Brain pericyte (primary cell): ENCODE measurements around the gene ATP6V0C.

Source experiments
- DNase-seq: peaks from one replicate; pipeline ENCODE4 v3.0.0-alpha.2; 2012; ENCODE audit warnings: low read depth, low spot score

Gene ATP6V0C

GRCh38 chr16:2508722-2509400 lies 4.9 kb upstream of the ATP6V0C start:
- DNase-seq = no peak

- no peak for DNase-seq
Observed at GRCh38 chr16:2511128-2511800, 2.5 kb upstream of the ATP6V0C start.

- no peak for DNase-seq
Observed at GRCh38 chr16:2511996-2512734, 1.6 kb upstream of the ATP6V0C start.

DNA sequence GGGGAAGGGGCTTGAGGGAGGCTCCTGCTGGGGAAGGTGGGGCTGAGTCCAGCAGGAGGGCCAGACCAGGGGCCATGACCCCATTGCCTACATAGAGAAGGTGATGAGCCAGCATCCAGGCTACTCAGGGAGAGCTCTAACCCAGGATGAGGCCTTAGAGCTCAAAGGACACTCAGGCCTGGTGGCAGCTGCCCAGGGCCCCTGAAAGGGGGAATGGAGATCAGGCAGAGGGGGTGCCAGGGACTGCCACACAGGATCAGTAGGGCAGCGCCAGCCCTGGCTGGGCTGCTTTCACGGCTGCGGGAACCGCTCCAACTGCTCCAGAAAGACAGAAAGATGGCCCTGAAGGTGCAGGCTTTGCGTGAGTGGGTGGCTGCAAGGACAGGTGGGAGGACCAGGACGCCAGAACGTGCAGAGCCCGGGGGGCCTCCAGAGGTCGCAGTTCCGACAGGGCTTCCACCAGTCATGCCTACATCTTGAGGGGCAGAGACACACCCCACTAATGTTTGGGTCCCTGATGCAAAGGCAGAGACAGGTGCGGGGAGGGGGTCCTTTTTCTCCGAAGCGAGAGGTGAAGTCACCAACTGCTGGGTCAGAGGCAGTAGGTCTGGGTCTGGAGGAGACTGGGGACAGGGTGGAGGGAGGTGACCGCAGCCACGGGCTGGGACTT lies 882 bp upstream of the ATP6V0C start:
- no peak for DNase-seq

GRCh38 chr16:2514333-2515179 lies 804 bp downstream of the ATP6V0C start:
- DNase-seq = no peak

- DNase-seq = no peak
Observed at GRCh38 chr16:2515180-2515851, 1.6 kb downstream of the ATP6V0C start.

GRCh38 chr16:2516391-2517240 lies 2.9 kb downstream of the ATP6V0C start:
- no peak for DNase-seq

- no peak for DNase-seq
Observed at GRCh38 chr16:2517954-2518605, 4.3 kb downstream of the ATP6V0C start.

DNA sequence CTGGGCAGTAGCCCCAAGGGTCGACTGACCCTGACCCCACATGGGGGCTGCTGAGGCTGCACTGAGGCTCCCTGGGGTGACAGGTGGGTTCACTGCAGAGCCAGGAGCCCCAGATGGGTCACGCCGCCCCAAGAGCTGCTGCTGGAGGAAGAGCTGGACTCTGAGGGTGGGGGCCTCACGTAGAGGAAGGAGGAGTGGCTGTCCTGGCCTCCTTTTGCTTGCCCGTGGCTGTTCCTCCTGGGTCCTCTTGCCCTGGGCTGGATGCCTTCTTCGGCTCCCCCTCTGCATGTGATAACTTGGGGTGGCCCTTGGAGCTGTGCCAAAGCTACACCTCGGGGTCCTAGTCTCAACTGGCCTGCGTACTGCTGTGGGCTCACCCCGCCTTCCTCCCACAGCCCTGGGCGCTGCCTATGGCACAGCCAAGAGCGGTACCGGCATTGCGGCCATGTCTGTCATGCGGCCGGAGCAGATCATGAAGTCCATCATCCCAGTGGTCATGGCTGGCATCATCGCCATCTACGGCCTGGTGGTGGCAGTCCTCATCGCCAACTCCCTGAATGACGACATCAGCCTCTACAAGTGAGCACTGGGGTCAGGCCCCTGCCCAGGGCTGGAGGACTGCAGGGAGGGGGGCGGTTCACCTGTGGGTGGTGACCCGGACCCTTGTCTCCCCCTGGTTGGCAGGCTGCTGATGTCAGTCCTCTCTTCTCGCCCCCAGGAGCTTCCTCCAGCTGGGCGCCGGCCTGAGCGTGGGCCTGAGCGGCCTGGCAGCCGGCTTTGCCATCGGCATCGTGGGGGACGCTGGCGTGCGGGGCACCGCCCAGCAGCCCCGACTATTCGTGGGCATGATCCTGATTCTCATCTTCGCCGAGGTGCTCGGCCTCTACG lies 5.3 kb downstream of the ATP6V0C start:
- DNase-seq = no peak

GRCh38 chr16:2519711-2520080 lies 5.9 kb downstream of the ATP6V0C start:
- no peak for DNase-seq

DNA sequence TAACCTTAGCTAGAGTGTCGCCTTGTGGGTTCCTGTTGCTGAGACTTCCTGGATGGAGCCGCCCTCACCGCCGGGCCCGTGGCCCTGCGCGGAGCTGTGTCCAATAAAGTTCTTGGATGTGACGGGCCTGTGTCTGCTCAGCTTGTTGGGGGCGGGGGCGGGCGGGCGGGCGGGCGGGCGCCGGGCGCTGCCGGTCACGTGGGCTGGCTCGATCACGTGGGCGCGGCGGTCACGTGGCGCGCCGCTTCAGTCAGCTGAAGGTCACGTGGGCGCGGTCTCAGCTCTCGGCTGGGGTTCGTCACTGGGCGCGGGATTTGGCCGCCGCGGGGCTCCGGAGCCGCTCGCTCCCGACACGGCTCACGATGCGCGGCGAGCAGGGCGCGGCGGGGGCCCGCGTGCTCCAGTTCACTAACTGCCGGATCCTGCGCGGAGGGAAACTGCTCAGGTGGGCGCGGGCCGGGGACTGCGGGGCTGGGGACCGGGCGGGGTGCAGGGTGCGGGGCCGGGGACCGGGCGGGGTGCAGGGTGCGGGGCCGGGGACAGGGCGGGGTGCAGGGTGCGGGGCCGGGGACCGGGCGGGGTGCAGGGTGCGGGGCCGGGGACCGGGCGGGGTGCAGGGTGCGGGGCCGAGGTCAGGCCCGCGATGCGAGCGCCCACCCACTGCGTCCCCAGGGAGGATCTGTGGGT lies 6.5 kb downstream of the ATP6V0C start, which contains the start of gene AMDHD2:
Gene AMDHD2, plus strand, starts transcription at position 275 of the 687 bp plus-strand sequence. Its CDS starts 88 bp downstream, at position 363.
- no peak for DNase-seq

DNA sequence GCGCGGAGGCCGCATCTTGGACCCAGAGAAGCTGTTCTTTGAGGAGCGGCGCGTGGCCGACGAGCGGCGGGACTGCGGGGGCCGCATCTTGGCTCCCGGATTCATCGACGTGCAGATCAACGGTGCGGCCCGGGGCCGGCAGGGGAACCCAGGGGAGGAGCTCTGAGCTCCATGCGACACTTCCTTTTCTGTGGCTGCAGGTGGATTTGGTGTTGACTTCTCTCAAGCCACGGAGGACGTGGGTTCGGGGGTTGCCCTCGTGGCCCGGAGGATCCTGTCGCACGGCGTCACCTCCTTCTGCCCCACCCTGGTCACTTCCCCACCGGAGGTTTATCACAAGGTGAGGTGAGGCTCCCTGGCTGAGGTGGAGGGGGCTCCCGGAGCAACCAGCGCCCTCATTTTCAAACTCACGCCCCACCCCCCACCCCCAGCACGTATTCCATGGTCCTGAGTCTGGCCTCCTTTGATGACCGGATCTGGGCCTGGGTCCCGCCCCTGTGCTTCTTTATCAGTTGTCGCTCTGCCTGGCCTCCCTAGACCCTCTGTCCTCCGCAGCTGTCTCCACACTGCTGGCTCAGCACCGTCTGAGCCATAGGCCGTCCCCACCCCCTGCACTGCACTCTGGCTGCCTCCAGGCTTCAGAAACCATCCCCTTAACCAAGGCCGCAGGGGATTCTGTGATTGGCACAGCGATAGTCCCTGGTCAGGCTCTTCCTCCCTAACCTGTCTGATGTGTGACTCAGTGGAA lies 7.2 kb downstream of the ATP6V0C start:
- DNase-seq = no peak

- DNase-seq = no peak
Observed at GRCh38 chr16:2523801-2524231, 10.1 kb downstream of the ATP6V0C start.

DNA sequence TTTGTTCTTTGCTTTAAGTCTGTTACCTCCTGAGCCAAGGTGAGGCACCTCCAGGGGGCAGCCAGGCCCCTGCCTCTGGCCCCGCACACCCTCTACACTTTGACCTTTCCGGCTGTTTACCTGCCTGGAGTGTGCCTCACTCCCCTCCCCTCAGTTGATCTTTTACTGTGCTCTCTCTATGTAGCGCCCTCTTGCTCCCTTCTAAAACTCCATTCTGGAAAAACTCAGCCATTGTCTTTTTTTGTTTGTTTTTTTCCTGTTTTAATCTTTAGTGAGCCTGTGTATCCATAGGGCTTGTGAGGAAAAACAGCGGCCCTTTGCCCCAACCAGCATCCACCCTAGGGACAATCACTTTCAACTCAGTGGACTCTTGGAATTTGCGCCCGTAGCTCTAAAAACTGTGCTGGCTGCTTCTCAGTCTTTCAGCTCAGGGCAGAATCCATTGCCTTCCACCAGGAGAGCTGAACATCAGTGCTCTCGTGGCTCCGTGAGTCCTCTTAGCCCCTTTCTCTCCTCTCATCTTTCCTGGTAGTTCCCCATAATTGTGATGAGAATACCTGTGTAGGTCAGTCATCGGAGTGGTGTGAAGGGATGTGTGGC lies 10.7 kb downstream of the ATP6V0C start:
- DNase-seq = no peak

DNA sequence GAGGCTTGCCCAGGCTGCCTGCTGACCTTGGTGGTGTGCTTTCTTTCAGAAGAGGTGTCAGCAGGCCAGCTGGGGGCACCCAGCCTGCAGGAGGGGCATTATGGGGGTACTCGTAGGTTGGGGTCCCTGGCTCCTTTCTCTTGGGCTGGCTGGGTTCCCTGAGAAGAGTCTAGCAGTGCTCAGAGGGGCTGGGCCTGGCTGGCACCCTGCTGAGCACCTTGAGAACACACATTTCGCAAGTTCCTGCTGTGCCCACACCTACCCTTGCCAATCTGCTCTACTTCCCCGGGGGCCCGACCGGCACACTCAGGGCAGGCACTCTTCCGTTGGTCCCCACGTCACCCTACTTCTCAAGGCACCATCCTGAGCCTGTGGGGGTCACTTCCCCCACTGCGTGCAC lies 12.4 kb downstream of the ATP6V0C start:
- DNase-seq = no peak

- DNase-seq = no peak
Observed at GRCh38 chr16:2527071-2527783, 13.5 kb downstream of the ATP6V0C start.
